Esophagus (tissue), 2 donors: ENCODE data around the gene ARMC5. TPM values are rescaled to one million over a fixed set of nuclear protein-coding genes. Genes with fewer than 3 reads are reported as not detected.

Experiments used
- H3K27ac ChIP-seq, 2 donors: one replicate each; pipeline ENCODE4 v1.5.1; 2013; ENCODE audit warnings: low read depth in 2 of 2, mild to moderate bottlenecking in 2 of 2, inconsistent platforms in 1 of 2, low read length in 1 of 2, moderate library complexity in 1 of 2
- H3K27me3 ChIP-seq, 2 donors: one replicate each; pipeline ENCODE4 v1.6.1; 2013; ENCODE audit warnings: low read length in 2 of 2, control low read depth in 1 of 2, mild to moderate bottlenecking in 1 of 2; ENCODE audit not compliant: insufficient read depth in 2 of 2, control insufficient read depth in 1 of 2
- H3K36me3 ChIP-seq, 2 donors: one replicate each; pipeline ENCODE4 v1.6.1; 2013; ENCODE audit warnings: low read length in 1 of 2; ENCODE audit not compliant: control insufficient read depth in 2 of 2, insufficient read depth in 2 of 2
- H3K4me1 ChIP-seq, 2 donors: one replicate each; pipeline ENCODE4 v1.6.1; 2013; ENCODE audit warnings: low read length in 1 of 2; ENCODE audit not compliant: control insufficient read depth in 2 of 2, insufficient read depth in 2 of 2
- H3K4me3 ChIP-seq, 2 donors: one replicate each; pipeline ENCODE4 v1.5.1; 2013; ENCODE audit warnings: low read length in 2 of 2, mild to moderate bottlenecking in 2 of 2, low read depth in 1 of 2, moderate library complexity in 1 of 2
- H3K9me3 ChIP-seq, 2 donors: one replicate each; pipeline ENCODE4 v1.6.1; 2013; ENCODE audit warnings: mild to moderate bottlenecking in 2 of 2, low read depth in 1 of 2, low read length in 1 of 2, moderate library complexity in 1 of 2; ENCODE audit not compliant: control insufficient read depth in 2 of 2, insufficient read depth in 1 of 2
- WGBS, 2 donors: extraction: QIAGEN DNeasy Blood & Tissue Kit; methylation state at CpG; one replicate each; pipeline ENCODE4 v1.1.7; 2013; 5-methylcytosine and 5-hydroxymethylcytosine counted together
- polyA plus RNA-seq, 2 donors: library from polyadenylated mRNA; stranded (reverse); fragments of 200-250 nt; gene quantifications; one replicate each; pipeline ENCODE4 v1.2.3, GENCODE V29; 2013
- donor health status: healthy with polysubstance abuse.
- donor health status: Bipolar disorder and iron deficiency.

The ARMC5 gene
- polyA plus RNA-seq, 2 donors, result 10.3 to 15.1 TPM

DNA sequence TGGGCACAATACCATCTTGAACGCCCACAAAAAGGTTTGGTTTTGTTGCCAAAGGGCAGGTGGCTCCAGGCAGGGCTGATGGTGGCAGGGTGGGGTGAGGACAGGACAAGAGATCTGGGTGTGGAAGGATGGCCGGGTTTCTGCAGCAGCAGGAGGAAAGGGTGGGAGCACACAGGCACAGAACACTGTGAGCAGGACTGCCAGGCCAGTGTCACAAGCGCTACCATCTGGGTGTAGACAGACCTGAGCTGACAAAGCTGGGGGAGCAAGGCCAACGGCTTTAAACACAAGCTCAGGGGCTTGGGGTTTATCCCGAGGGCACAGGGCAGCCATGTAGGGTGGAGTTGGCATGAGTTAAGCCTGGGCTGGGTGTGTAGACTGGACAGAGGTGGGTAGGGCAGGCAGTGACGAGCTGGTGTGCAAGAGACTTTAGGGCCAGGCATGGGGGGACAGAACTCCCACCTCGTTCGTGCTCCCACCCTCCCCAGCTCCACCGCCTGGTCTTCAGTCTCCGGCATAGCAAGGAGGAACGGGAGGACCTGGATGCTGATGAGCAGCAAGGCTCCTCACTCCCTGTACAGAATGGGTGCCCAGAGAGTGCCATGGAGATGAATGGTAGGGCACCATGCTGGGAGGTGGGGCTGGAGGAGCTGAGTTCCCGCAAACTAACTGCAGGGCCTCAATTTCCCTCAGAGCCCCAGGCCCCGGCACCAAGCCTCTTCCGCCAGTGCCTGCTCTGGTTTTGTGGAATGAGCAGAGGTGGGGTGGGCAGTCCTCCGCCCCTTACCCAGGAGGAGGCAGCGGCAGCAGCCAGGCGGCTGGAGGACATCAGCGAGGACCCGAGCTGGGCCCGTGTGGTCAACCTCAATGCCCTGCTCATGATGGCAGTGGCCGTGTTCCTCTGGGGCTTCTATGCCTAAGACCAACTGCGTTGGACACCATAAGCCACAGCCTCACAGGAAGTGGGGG lies 30.6 kb downstream of the ARMC5 start:
- Histone ChIP-seq H3K36me3 (peaks cover 10 to 23% of the 10 kb centered on the region in 2 donors), H3K27me3 (no peaks in the 10 kb centered on the region), H3K9me3 (no peaks in the 10 kb centered on the region), H3K4me3 (no peak overlapping the region), H3K27ac (no peak overlapping the region), H3K4me1 (peaks cover 12 to 17% of the 10 kb centered on the region in 2 donors)
- 87 to 89% methylated on average over 22 of the region's 22 CpGs for WGBS, 2 donors

DNA sequence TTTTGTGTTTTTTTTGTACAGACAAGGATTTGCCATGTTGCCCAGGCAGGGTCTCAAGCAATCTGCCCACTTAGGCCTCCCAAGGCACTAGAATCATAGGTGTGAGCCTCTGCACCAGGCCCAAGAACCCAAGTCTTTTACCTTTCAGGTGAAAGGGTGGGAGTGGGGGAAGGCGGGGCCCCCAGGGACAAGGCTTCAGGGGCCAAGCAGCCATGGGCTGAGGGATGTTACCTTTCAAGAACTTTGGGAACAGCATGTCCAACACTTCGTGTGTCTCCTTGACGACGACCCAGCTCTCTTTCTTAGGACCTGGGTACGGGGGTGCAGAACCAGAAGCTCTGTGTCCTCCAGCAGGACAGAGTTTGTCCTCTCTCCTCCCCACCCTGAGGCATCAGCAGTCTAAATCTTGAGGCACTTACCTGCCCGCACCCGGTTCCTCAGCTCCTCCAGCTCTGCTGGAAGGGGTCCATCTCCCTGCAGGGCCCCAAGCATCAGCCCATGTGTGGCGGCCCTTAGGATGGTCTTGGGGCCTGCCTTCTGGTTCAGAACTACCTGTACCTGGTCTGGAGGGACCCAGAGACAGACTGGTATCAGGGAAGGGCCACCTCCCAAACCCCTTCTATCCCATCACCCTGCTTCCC lies 32.6 kb downstream of the ARMC5 start:
- no peak overlapping the region for H3K4me3 ChIP-seq
- no peaks in the 10 kb centered on the region for H3K9me3 ChIP-seq
- H3K27me3 ChIP-seq, result no peaks in the 10 kb centered on the region
- H3K27ac ChIP-seq, result no peak overlapping the region
- peaks cover 18 to 33% of the 10 kb centered on the region in 2 donors for H3K36me3 ChIP-seq
- peaks cover 12 to 17% of the 10 kb centered on the region in 2 donors for H3K4me1 ChIP-seq
- WGBS, 2 donors, result 90 to 92% methylated on average over 8 of the region's 8 CpGs

DNA sequence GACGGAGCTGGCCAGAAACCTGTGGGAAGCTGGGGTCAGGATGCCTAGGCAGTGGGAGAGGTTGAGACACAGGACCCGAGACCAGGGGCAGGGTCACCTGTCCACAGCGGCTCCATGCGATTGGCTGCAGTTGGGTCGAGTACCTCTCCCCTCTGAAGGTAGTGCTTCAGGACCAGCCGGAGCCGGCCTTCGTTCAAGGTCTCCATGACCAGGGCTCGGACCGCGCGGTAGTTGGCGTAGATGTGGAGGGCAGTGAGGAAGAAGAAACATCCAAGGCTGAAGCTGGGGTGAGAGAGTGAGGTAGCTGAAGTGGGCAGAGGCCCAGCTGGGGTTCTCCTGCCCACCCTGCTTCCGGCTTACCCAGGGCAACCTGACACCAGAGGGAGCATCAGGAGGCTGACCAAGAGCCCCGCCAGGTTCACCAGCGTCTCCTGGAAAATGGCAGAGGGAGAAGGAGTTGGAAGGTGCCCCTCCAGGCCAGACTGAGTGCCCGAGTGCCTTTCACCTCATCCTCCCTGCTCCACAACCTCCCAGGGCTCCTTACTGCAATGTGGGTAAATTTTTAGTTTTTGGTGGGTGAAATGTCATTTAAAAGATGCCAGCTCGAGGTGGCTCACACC lies 34.3 kb downstream of the ARMC5 start:
- Histone ChIP-seq H3K9me3 (peaks cover 0 to 1% of the 10 kb centered on the region in 2 donors), H3K27me3 (no peaks in the 10 kb centered on the region), H3K4me1 (peaks cover 0 to 5% of the 10 kb centered on the region in 2 donors), H3K4me3 (no peak overlapping the region), H3K27ac (no peak overlapping the region), H3K36me3 (peaks cover 24 to 41% of the 10 kb centered on the region in 2 donors)
- WGBS, 2 donors, result 94 to 96% methylated on average over 18 of the region's 18 CpGs

DNA sequence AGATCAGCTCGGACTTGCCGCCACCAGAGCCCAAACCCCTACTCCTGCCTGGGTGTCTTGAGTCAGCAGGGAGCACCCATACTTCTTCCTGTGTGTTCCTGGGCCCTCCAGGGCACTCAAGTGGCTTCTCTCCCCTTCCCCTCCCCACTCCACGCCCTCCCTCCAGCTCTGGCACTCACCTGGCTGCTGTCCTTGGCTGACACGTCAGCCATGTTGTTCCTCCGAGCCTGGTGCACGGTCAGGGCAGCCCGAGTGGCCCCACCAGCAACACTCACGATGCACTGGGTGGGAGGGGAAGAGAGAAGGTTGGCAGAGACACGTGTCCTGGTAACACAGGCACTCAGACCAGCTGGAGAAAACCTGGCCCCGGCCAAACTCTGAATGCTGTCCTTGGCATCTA lies 37.4 kb downstream of the ARMC5 start:
- no peak overlapping the region for H3K27ac ChIP-seq
- H3K4me1 ChIP-seq, result no peaks in the 10 kb centered on the region
- H3K4me3 ChIP-seq, result no peak overlapping the region
- 87 to 92% methylated on average over 10 of the region's 10 CpGs for WGBS, 2 donors
- H3K9me3 ChIP-seq, result peaks cover 0 to 2% of the 10 kb centered on the region in 2 donors
- H3K27me3 ChIP-seq, result no peaks in the 10 kb centered on the region
- peaks cover 28 to 43% of the 10 kb centered on the region in 2 donors for H3K36me3 ChIP-seq

DNA sequence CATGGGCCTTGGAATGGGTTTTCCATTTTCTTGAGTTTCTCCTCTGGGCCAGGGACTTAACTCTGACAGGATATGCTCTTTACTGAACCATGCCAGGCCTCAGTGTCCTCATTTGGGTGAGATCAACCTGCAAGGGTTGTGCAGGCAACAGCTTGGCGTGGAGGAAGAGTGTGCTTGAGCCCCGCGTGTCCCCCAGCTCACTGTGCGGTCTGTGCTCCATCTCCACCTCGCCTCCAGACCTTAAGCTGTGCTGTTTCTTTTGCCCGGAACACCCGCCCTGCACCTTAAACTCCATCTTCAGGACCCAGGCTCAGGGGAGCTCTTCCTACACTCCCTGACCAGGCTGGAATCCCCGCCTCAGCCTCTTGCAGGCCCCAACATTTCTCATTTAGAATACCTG lies 39.2 kb downstream of the ARMC5 start:
- Histone ChIP-seq H3K4me1 (no peaks in the 10 kb centered on the region), H3K9me3 (peaks cover 0 to 2% of the 10 kb centered on the region in 2 donors), H3K36me3 (peaks cover 19 to 25% of the 10 kb centered on the region in 2 donors), H3K27ac (no peak overlapping the region), H3K4me3 (no peak overlapping the region), H3K27me3 (no peaks in the 10 kb centered on the region)
- WGBS, 2 donors, result 97 to 98% methylated on average over 8 of the region's 8 CpGs

DNA sequence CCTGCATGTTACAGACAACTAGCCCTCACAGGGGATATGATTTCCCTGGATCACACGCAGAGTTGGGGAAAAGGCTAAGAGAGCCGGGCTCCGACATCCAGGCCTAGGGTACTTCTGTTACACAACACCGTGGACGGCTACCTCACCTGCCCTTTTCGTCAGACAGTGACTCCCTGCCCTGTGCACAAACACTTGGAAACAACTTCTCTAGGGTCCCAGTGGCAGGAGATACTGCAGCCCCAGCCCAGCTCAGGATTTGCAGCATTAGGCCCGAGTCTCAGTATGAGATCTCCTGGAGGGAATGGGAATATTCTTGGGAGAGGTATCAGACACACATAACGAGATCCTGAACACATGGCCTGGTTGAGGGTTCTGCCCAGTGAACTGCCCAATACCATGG lies 40.6 kb downstream of the ARMC5 start:
- Histone ChIP-seq H3K9me3 (peaks cover 0 to 2% of the 10 kb centered on the region in 2 donors), H3K27ac (no peak overlapping the region), H3K36me3 (peaks cover 19 to 23% of the 10 kb centered on the region in 2 donors), H3K4me3 (no peak overlapping the region), H3K4me1 (no peaks in the 10 kb centered on the region), H3K27me3 (no peaks in the 10 kb centered on the region)
- 93 to 95% methylated on average over 8 of the region's 8 CpGs for WGBS, 2 donors

DNA sequence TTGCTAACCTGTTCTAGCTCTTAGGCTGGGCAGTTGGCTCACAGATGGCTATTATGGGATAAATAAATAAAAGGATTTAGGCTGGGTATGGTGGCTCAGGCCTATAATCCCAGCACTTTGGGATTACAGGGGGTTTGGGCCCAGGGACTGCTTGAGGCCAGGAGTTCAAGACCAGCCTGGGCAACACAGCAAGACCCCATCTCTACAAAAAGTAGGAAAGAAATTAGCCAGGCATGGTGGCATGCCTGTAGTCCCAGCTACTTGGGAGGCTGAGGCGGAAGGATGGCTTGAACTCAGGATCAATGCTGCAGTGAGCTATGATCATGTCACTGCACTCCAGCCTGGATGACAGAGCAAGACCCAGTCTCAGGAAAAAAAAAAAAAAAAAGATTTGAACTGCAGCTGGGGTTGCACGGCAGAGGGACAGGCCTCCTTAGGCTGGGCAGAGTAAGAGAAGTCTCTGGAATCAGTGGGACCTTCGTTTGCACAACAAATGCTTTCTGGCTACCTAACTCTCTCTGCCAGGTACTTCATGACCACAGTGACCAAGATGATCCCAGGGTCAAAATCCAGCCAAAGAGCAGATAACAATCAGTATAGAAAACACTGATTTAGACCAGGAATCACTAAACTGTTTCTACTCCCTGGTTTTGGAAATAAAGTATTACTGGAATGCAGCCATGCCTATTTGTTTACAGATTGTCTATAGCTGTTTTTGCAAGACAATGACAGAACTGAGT lies 42.1 kb downstream of the ARMC5 start:
- peaks cover 13 to 18% of the 10 kb centered on the region in 2 donors for H3K36me3 ChIP-seq
- H3K4me3 ChIP-seq, result no peak overlapping the region
- 75 to 76% methylated on average over 3 of the region's 3 CpGs for WGBS, 2 donors
- peaks cover 0 to 2% of the 10 kb centered on the region in 2 donors for H3K9me3 ChIP-seq
- H3K27me3 ChIP-seq, result no peaks in the 10 kb centered on the region
- no peak overlapping the region for H3K27ac ChIP-seq
- no peaks in the 10 kb centered on the region for H3K4me1 ChIP-seq

DNA sequence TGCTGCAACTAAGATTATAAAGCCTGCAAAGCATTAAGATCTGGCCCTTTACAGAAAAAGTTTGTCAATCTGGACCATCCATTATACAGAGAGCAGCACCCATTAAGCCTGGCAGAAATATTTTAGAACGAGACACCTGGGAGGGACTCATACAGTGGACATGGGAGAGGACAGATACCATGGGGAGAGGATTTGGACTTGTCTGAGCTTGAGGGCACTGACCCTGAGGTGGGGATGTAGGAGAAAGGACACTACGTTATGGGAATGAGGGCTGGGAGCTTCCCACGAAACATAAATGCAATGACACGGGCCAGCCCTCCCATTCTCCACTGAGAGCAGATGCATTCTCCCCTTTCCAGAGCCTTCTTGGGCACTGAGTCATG lies 42.7 kb downstream of the ARMC5 start:
- H3K36me3 ChIP-seq, result peaks cover 11 to 13% of the 10 kb centered on the region in 2 donors
- 77 to 84% methylated on average over 4 of the region's 4 CpGs for WGBS, 2 donors

DNA sequence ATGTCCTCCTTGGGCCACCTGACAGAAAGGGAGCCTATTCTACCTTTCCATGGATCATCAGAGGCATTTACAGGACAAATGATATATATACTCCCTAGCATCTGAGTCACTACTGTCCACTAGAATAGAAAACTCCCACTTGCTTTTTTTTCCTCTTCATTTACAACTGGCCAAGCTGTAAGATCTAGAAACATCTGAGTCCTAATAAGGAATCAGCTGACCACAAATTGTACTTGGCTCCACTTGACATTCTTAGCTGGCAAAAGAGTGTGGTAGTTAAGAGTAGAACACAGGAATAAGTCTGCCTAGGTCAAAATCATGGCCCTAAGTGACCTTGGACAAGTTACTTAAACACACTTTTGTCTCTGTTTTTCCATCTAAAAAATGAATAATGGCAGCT lies 43.7 kb downstream of the ARMC5 start:
- H3K36me3 ChIP-seq, result peaks cover 9 to 10% of the 10 kb centered on the region in 2 donors

More for the DNA sequence above, 42.7 kb downstream of the ARMC5 start:
- Histone ChIP-seq H3K4me3 (no peak overlapping the region), H3K27me3 (no peaks in the 10 kb centered on the region), H3K4me1 (no peaks in the 10 kb centered on the region), H3K27ac (no peak overlapping the region), H3K9me3 (peaks cover 0 to 2% of the 10 kb centered on the region in 2 donors)

More for the DNA sequence above, 43.7 kb downstream of the ARMC5 start:
- H3K27ac ChIP-seq, result no peak overlapping the region
- H3K4me1 ChIP-seq, result no peaks in the 10 kb centered on the region
- no peak overlapping the region for H3K4me3 ChIP-seq
- peaks cover 0 to 2% of the 10 kb centered on the region in 2 donors for H3K9me3 ChIP-seq
- H3K27me3 ChIP-seq, result no peaks in the 10 kb centered on the region
